ENCODE results near the gene CD300LD. TPM values are rescaled to one million over a fixed set of nuclear protein-coding genes. Genes with fewer than 3 reads are reported as not detected.
A peak's percentile ranks its signal among the peaks of the same experiment; 100 is the strongest.
"Not testable (repeated sequence)": the region's sequence is repeated elsewhere in the genome, so short reads cannot be mapped to it uniquely, and the experiment has no call there.

CD300LD gene
- total RNA-seq, 1 experiment from 2014 or later = not detected

DNA sequence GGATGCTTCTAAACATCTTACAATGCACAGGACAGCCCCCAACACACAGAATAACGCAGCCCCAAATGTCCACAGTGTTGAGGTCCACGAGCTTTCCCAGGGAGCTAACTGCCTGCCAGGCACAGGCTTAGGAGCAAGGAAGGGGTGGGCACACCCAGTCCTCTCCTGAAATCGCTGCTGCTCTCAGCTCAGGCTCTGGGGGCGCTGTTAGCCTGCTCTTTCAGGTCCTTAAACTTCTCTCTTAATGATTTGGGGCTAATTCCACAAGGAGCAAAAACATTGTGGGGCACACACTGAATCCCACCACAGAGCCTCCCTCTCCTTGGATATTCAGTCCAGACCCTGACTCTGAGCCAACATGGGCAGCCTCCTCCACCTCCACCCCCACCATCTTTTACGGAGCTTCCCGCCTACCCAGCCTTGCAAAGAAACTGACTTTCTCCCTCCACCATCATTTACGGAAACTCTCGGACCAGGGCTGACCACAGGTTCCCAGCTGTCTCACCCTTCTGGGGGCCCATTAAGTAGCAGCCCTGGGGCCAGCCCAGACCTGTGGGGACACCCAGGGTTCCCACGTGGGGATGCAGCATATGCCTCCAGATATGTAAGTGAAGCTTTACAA lies 25.8 kb downstream of the CD300LD start:
- Histone ChIP-seq H3K27me3 (no peaks in the 10 kb centered on the region), H3K4me3 (no peak overlapping the region)

DNA sequence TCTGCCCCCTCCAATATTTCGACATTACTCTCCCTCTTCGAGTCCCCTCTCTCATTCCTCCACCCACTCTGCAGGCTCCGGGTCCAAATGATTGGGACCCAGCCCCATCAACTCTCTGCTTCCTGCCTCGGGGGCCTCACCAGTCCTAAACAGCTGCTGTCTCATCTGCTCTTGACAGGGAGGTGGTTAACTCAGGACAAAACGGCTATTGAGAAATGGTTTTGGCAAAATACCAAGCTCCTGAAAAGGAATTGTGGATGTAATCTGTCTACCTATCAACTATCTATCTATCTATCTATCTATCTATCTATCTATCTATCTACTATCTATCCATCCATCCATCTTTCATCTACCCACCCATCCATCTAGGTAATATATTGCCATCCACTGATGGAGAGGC lies 27.0 kb downstream of the CD300LD start:
- H3K27me3 ChIP-seq = no peaks in the 10 kb centered on the region
- H3K36me3 ChIP-seq = no peaks in the 10 kb centered on the region
- DNase-seq = no peak
- H3K9me3 ChIP-seq = no peaks in the 10 kb centered on the region
- H3K4me3 ChIP-seq = no peak overlapping the region

More for the DNA sequence above, 25.8 kb downstream of the CD300LD start:
- DNase-seq = peak; percentile 57
- no peaks in the 10 kb centered on the region for H3K9me3 ChIP-seq
- H3K36me3 ChIP-seq = no peaks in the 10 kb centered on the region

DNA sequence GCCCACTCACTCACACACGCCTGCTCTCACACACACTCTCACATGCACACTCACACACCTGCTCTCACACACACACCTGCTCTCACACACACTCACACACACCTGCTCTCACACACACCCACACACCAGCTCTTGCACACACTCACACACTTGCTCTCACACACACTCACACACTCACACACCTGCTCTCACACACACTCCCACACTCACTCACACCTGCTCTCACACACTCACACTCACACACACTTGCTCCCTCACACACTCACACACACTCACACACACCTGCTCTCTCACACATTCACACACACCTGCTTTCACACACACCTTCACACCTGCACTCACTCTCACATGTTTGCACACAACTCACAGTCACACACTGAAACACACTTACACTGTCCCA lies 28.7 kb downstream of the CD300LD start:
- no peak overlapping the region for H3K4me3 ChIP-seq
- H3K36me3 ChIP-seq = no peaks in the 10 kb centered on the region
- no peak for DNase-seq
- no peaks in the 10 kb centered on the region for H3K9me3 ChIP-seq
- no peaks in the 10 kb centered on the region for H3K27me3 ChIP-seq

DNA sequence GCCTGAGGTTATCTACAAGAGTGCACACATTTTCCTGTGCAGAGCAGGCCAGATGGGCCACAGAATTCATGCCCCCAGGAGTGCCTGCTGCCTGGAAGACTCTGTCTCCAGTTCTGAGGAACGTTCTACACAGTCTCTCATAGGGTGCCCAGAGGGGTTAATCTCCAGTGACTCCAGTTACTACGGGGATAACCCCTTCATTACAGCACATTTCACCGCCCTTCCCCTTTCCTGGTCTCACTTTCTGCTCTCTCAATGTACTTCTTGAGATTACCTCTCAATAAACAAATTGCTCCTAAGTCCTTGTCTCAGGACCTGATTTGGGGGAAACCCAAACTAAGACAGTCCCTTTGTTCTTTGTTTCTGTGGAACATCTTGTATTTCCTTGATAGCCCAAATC lies 30.5 kb downstream of the CD300LD start:
- no peak for DNase-seq
- Histone ChIP-seq H3K36me3 (no peaks in the 10 kb centered on the region), H3K4me3 (no peak overlapping the region), H3K27me3 (no peaks in the 10 kb centered on the region), H3K9me3 (no peaks in the 10 kb centered on the region)

DNA sequence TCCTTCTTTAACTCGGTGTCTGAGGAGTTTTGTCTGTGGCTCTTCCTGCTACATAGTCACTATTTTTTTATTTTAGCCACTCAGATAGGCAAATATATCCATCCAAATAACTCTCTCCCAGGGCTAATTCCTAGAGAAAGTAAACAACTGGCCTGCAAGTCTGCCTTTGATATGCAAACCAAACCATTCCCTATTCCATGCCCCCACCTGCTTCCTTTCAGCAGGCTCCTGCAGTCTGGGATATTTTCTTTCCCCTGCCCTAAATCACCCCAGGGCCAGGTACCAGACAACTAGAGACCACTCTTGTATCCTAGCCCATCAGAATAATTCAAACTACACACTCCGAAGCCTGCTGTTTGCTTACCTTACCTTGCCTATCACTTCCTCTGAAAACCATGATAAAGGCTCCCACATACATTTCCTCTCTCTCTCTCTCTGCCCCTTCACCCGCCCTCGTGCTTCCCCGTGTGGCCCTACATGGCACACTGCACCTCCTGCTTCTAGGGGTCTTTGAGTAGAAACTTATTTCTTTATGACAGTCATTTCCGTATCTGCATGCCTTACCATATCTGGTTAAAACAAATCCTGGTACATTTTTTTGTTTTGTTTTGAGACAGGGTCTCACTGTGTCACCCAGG lies 33.1 kb downstream of the CD300LD start:
- no peak for DNase-seq

DNA sequence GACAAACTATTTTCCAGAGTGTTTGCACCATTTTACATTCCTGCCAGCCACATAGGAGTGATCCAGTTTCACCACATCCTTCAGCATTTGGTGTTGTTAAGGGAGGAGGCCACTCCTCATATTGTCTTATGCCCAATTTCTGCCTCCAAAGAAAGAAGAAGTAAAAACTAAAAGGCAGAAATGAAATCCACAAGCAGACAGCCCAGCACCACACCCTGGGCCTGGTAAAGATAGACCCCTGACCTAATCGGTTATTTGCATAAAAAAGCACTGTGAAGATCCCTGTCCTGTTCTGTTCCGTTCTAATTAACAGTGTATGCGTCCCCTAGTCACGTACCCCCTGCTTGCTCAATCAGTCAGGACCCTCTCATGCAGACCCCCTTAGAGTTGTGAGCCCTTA lies 33.7 kb downstream of the CD300LD start:
- not testable (repeated sequence) for H3K4me3 ChIP-seq, H3K27me3 ChIP-seq, DNase-seq, H3K36me3 ChIP-seq, H3K9me3 ChIP-seq

More for the DNA sequence above, 33.1 kb downstream of the CD300LD start:
- Histone ChIP-seq H3K9me3 (no peaks in the 10 kb centered on the region), H3K27me3 (no peaks in the 10 kb centered on the region), H3K4me3 (no peak overlapping the region), H3K36me3 (no peaks in the 10 kb centered on the region)

DNA sequence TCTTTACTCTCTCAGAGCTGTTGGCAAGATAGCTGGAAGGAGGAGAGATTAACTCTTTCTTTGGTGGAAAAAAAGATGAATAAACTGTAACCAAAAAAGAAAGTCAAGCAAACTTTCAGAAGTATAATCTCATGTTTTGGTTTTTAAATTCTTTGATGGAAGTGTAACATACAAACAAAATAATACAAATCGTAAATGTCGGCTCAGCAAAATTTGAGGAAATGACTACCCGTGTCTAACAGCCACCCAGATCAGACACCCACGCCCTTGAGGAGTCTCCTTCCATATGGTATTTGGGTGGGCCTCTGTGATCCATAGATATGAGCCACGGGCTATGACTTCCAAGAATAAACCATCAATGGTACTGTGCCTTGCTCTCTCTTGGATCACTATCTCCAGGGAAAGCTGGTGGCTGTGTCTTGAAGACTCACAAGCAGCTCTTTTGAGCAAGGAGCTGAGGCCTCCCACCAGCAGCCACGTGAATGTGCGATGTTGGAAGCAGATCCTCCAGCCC lies 36.6 kb downstream of the CD300LD start:
- H3K27me3 ChIP-seq = no peaks in the 10 kb centered on the region
- no peaks in the 10 kb centered on the region for H3K36me3 ChIP-seq
- no peak for DNase-seq
- H3K9me3 ChIP-seq = no peaks in the 10 kb centered on the region
- no peak overlapping the region for H3K4me3 ChIP-seq

DNA sequence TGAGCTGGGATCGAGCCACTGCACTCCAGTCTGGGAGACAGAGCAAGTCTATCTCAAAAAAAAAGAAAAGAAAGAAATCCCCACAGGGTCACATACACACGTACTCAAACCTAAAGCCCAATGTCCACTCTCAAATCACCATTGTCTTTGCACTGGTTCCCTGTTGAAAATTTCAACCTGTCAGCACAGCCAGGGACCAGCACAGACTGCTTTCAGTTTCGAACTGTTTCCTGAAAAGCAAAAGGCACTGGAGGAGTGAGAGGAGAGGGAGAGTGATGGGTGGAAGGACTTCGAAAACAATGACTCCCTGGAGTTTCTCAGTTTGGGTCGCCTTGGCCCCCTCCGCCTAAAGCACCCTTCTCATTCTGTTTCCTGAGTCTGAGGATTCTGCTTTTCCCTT lies 37.2 kb downstream of the CD300LD start:
- Histone ChIP-seq H3K27me3 (no peaks in the 10 kb centered on the region), H3K4me3 (no peak overlapping the region), H3K36me3 (no peaks in the 10 kb centered on the region), H3K9me3 (no peaks in the 10 kb centered on the region)
- no peak for DNase-seq

DNA sequence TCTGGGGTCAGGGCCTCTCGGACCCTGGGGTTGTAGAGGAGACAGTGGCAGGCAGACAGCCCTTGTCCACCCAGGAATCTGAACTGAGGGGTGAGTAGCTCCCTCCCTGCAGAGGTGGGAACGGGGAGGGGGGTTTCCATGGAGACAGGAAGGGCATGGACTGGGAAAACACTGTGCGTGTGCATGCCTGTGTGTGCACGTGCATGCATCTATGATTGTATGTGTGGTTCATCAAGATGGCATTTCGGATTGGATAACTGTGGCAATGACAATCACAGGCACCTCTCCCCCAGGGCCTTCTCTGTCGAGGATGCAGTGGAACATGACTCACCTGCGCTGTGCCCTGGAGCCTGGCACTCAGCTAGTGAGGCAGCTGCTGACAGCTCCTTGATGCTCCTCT lies 40.0 kb downstream of the CD300LD start:
- Histone ChIP-seq H3K4me3 (no peak overlapping the region), H3K9me3 (no peaks in the 10 kb centered on the region), H3K36me3 (no peaks in the 10 kb centered on the region), H3K27me3 (no peaks in the 10 kb centered on the region)
- no peak for DNase-seq

DNA sequence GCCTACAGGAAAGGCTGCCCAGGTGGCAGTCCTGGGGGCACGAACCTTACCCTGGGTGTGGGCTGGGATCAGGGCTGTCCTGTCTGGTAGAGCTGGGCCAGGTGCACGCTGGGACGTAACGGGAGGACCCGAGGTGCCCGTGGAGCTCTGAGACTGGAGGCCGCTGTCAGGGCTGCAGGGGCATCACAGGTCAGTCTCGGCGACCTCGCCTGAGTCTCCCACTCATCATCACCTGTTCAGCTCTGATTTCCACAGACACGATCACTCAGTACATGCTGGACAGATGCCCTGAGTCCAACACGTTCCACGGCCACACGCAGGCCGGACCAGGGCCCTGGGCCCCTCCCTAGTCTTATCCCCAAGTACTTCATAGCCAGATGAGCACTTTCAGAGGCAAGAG lies 41.5 kb downstream of the CD300LD start:
- H3K9me3 ChIP-seq = no peaks in the 10 kb centered on the region
- H3K4me3 ChIP-seq = no peak overlapping the region
- H3K27me3 ChIP-seq = no peaks in the 10 kb centered on the region
- no peaks in the 10 kb centered on the region for H3K36me3 ChIP-seq
- no peak for DNase-seq

DNA sequence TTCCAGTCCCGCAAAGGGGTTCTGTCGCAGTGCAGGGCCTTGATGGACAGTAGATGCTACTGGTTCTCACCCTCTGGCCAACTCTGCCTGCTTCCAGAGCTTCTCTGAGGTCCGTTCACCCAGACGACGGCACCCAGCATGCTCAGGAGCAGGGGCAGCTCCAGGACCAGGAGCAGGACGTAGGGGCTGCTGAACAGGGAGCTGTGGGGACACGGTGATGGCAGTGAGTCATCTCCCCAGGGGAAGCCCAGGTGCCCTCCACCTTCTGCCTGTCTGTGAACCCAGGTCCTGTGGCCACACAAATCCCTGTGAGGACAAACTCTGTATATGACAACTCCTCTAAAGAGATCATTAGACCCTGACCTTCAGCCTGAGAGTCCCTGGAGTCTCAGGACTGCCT lies 42.7 kb downstream of the CD300LD start:
- no peaks in the 10 kb centered on the region for H3K36me3 ChIP-seq
- no peak for DNase-seq
- no peak overlapping the region for H3K4me3 ChIP-seq
- no peaks in the 10 kb centered on the region for H3K27me3 ChIP-seq
- H3K9me3 ChIP-seq = no peaks in the 10 kb centered on the region

DNA sequence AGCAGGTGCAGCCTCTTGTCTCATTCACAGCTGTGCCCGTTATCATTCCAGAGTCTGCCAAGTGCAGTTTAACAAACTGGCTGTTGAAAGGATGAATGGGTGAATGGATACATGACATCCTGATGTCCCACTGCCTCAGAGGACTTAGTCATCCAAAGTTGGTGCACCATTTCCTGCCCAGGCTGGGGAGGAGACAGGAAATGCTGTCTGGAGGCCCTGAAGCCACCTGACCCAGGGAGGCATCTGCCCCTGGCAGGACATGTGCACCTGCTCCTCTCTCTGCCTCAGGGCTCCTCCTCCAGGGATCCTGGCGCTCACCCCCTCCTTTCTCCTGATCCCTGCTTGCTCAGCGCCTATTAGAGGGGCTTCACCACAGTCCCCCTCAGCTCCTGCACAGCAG lies 44.3 kb downstream of the CD300LD start:
- peak; percentile 11 for DNase-seq
- no peaks in the 10 kb centered on the region for H3K9me3 ChIP-seq
- H3K27me3 ChIP-seq = no peaks in the 10 kb centered on the region
- no peaks in the 10 kb centered on the region for H3K36me3 ChIP-seq
- H3K4me3 ChIP-seq = no peak overlapping the region

DNA sequence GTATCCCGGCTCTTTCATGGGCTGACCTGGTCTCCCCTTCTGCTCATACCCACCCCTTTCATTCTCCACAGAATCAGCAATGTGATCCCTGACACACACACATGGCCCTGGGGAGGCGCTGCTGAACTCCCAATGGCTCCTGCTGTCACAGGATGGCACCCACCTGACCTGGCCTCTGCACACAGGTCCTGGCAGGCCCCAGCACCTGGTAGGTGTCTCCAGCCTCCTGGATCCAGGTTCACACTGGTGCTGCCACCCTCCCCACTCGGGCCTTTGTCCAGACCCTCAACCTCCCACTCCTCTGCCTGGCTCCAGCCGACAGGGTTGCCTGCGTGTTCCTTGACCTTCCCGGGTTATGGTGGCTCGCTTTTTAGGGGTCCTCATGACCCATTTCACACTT lies 44.8 kb downstream of the CD300LD start:
- H3K9me3 ChIP-seq = no peaks in the 10 kb centered on the region
- DNase-seq = no peak
- H3K36me3 ChIP-seq = no peaks in the 10 kb centered on the region
- no peak overlapping the region for H3K4me3 ChIP-seq
- no peaks in the 10 kb centered on the region for H3K27me3 ChIP-seq

DNA sequence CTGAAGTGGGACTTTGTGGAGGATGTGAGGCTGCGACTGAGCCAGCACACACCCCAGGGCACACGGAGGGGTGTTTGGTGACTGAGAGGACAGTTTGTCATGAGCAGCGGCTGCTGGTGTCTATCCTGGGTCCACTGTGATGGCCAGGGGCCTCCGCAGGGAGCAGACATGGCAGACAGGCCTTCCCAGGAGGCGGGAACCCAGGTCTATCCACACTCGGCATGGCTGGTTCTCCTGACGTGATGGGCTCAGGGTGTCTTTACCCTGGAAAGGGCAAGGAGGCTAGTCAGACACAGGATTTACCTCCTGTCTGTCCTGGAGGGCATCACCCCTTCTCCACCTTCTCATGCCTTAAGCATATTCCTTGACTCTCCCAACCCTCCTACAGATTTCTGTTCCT lies 45.5 kb downstream of the CD300LD start:
- Histone ChIP-seq H3K9me3 (no peaks in the 10 kb centered on the region), H3K27me3 (no peaks in the 10 kb centered on the region), H3K36me3 (no peaks in the 10 kb centered on the region), H3K4me3 (no peak overlapping the region)
- no peak for DNase-seq

DNA sequence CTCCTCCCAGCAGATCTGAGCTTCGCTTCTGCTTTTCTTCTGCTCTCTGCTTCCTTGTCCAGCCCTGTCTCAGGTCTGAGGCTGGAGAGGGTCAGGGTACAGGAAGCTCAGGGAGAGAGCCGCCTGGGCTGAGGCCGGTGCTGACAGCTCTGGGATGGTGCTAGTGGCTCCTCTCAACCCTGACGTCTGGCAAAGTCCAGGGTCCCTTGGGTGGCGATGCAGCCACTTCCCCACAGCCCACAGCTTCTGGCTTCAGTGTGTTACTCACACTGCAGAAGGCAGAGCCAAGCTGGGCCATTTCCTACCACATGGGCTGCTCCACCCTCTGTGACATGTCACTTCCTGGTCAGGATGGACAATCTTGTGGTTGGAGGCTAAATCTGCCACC lies 46.2 kb downstream of the CD300LD start, which contains the start of gene CD300C:
TSS of gene CD300C (minus strand) at position 273 of the 388 bp plus-strand sequence. CDS start 333 bp downstream, outside the sequence.
- Histone ChIP-seq H3K9me3 (no peaks in the 10 kb centered on the region), H3K4me3 (no peak within 1 kb of the TSS), H3K27me3 (no peaks in the 10 kb centered on the region), H3K36me3 (no peaks in the 10 kb centered on the region)
- peak; percentile 20 for DNase-seq

DNA sequence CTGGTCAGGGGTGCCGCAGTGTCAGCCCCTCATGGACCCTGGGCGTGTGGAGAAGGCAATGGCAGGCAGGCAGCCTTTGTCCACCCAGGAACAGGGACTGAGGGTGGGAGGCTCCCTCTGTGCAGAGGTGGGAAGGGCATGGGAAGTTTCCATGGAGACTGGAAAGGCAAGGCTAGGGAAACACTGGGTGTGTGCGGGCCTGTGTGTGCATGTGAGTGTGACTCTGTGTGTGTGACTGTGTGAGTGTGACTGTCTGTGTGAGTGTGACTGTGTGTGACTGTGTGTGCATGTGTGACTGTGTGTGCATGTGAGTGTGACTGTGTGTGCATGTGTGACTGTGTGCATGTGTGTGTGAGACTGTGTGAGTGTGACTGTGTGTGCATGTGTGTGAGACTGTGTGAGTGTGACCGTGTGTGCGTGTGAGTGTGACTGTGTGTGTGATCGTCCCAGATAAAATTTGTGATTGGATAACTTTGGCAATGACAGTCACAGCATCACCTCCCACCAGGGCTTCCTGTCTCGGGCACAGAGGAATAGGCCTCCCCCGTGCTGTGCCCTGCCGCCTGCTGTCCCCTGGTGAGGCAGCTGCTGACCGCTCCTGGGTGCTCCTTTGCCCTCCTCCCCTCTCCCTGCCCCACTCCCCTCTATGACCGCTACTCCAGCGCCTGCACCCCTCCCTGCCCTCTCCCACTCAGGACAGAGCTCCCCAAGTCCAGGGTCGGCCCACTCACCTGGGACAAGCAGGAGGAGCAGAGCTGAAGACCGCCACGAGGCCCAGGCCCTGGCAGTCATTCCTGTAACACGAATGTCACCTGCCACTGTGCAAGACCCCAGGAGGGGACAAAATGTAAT lies 46.9 kb downstream of the CD300LD start:
- Histone ChIP-seq H3K36me3 (no peaks in the 10 kb centered on the region), H3K4me3 (no peak overlapping the region), H3K27me3 (no peaks in the 10 kb centered on the region), H3K9me3 (no peaks in the 10 kb centered on the region)
- DNase-seq = no peak
